ENCODE results near the gene FANCC.
A peak's percentile ranks its signal among the peaks of the same experiment; 100 is the strongest.

- TF ChIP-seq, protein P1, sequence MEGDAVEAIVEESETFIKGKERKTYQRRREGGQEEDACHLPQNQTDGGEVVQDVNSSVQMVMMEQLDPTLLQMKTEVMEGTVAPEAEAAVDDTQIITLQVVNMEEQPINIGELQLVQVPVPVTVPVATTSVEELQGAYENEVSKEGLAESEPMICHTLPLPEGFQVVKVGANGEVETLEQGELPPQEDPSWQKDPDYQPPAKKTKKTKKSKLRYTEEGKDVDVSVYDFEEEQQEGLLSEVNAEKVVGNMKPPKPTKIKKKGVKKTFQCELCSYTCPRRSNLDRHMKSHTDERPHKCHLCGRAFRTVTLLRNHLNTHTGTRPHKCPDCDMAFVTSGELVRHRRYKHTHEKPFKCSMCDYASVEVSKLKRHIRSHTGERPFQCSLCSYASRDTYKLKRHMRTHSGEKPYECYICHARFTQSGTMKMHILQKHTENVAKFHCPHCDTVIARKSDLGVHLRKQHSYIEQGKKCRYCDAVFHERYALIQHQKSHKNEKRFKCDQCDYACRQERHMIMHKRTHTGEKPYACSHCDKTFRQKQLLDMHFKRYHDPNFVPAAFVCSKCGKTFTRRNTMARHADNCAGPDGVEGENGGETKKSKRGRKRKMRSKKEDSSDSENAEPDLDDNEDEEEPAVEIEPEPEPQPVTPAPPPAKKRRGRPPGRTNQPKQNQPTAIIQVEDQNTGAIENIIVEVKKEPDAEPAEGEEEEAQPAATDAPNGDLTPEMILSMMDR (IDR thresholded peaks at IDR 0.05; ENCODE audit: control extremely low read depth in 1 of 3, insufficient read depth in 1 of 3, low read depth in 1 of 3, low read length in 3 of 3), result peak in 1 of 3 experiments; percentile 19; a peak in 2 of 4 replicates
- TF ChIP-seq RAD21 (IDR thresholded peaks at IDR 0.05 in 1 of 2, conservative IDR thresholded peaks at IDR 0.05 in 1 of 2; ENCODE audit: low read depth in 2 of 2, low read length in 2 of 2) (peak; percentile 23 to 32; a peak in 2 of 4 replicates), EP300 (IDR thresholded peaks at IDR 0.05; ENCODE audit: borderline replicate concordance in 1 of 2, low read depth in 2 of 2, low read length in 2 of 2) (no peak), HDAC6 (IDR thresholded peaks at IDR 0.05; ENCODE audit: low read depth, low read length) (no peak), TCF12 (IDR thresholded peaks at IDR 0.05; ENCODE audit: low read depth, low read length) (no peak), POLR2A (IDR thresholded peaks at IDR 0.05; ENCODE audit: control extremely low read depth in 1 of 2, low read depth in 2 of 2, low read length in 2 of 2) (no peak), ATF3 (IDR thresholded peaks at IDR 0.05; ENCODE audit: insufficient read depth, low read depth, low read length) (no peak), YY1 (IDR thresholded peaks at IDR 0.05; ENCODE audit: low read depth, low read length) (no peak), CREB1 (IDR thresholded peaks at IDR 0.05) (no peak), CHD2 (IDR thresholded peaks at IDR 0.05; ENCODE audit: low read length) (no peak)
Observed at GRCh38 chr9:95096807-95097206, 220.7 kb downstream of the FANCC start.
